GM18526 (cell line): ENCODE data around the gene ZNF416.

ENCODE experiments used
- POLR2A ChIP-seq: IDR thresholded peaks from 3 replicates; pipeline ENCODE4 v1.6.1; 2011; ENCODE audit not compliant: insufficient read length; ENCODE audit errors: extremely low read depth

ZNF416 gene

DNA sequence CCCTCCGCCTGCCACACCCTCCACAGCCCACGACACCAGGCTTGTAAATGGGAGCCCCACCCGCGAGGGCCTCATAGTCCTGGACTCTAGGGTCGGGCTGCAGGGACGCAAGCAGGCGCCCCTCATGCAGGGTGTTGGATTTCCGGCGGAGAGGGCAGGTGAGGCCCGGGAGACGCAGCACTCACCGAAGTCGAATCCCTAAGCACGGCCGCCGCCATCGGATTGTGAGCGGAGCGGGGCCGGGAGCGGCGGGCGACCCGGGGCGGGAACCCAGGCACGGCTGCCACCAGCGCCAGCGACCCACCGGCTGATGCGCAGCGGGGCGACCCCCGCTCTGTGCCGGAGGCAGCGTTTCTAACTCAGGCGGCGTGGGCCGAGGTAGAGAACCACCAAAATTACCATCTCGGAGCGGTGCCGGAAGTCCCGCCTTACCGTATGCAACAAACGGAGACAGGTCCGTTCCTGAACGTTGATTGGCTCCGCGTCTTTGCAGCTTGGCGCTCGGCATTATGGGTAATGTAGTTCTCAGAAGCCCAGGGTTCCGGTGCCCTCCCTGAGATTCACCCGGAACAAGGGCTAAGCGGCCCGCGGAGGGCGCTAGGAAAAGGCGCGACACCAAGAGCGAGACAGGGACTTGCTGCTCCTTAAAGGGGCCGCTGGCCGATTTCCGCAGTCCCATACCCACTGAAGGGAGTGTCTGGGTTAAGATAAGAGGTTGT is at the start of gene ZNF416:
Gene ZNF416 (minus strand): TSS at position 425 of the 719 bp plus-strand sequence. CDS start 207 bp downstream, at position 218.
- peak; percentile 62 for TF ChIP-seq POLR2A

GRCh38 chr19:57623091-57623490 is 44.4 kb upstream of the ZNF416 start:
- TF ChIP-seq POLR2A: no peak

DNA sequence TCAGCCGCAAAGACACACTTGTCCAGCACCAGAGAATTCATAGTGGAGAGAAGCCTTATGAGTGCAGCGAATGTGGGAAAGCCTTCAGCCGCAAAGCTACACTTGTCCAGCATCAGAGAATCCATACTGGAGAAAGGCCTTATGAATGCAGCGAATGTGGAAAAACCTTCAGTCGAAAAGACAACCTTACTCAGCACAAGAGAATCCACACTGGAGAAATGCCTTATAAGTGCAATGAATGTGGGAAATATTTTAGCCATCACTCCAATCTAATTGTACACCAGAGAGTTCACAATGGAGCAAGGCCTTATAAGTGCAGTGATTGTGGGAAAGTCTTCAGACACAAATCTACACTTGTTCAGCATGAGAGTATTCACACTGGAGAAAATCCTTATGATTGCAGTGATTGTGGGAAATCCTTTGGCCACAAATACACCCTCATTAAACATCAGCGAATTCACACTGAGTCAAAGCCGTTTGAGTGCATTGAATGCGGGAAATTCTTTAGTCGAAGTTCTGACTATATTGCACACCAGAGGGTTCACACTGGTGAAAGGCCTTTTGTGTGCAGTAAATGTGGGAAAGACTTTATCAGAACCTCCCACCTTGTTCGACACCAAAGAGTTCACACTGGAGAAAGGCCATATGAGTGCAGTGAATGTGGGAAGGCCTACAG is 42.1 kb upstream of the ZNF416 start:
- no peak for TF ChIP-seq POLR2A

- TF ChIP-seq POLR2A: no peak
Measured at GRCh38 chr19:57615346-57615745, 36.6 kb upstream of the ZNF416 start.

GRCh38 chr19:57613941-57614743 is 35.4 kb upstream of the ZNF416 start, which contains the start of gene ZNF134:
Gene ZNF134 (plus strand): TSS chr19:57614242. CDS start chr19:57619469, 5,227 bp downstream.
- TF ChIP-seq POLR2A: peak; percentile 72

- TF ChIP-seq POLR2A: no peak
Measured at GRCh38 chr19:57611113-57611512, 32.4 kb upstream of the ZNF416 start.

GRCh38 chr19:57606931-57607330 is 28.2 kb upstream of the ZNF416 start:
- TF ChIP-seq POLR2A: no peak

DNA sequence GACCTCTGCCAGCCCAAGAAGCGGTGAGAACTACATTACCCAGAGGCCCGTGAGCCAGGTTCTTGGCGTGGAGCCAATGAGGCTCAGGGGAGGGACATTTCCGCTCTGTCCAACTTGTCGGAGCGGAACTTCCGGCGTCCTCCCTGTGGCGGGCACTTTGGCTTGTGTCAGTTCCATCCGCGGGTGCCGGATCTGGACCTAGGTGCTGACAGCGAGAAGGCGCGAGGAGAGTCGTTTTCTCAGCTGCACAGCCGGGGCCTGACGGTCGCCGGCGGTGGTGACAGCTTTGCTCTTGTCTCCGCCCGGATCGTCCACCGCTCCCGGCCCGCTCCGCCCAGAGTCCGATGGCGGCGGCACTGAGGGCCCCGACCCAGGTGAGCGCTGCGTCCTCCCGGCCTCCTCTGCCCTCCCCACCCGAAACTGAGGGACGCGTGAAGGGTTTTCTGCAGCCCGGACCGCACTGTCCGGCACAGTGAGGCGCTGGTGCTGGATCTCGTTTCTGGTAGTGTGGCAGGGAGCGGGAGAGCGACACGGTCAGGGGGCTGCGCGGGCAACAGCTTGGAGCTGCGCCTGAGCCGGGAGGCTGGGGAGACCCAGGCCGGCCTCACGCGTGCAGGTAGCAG is 21.2 kb upstream of the ZNF416 start, which contains the start of gene ZNF530:
Gene ZNF530 (plus strand): TSS at position 125 of the 623 bp plus-strand sequence. CDS start 4,461 bp downstream, outside the sequence.
- peak; percentile 46 for TF ChIP-seq POLR2A

- TF ChIP-seq POLR2A: no peak
Measured at GRCh38 chr19:57599377-57599760, 20.7 kb upstream of the ZNF416 start.

GRCh38 chr19:57587529-57587928 is 8.8 kb upstream of the ZNF416 start:
- no peak for TF ChIP-seq POLR2A

DNA sequence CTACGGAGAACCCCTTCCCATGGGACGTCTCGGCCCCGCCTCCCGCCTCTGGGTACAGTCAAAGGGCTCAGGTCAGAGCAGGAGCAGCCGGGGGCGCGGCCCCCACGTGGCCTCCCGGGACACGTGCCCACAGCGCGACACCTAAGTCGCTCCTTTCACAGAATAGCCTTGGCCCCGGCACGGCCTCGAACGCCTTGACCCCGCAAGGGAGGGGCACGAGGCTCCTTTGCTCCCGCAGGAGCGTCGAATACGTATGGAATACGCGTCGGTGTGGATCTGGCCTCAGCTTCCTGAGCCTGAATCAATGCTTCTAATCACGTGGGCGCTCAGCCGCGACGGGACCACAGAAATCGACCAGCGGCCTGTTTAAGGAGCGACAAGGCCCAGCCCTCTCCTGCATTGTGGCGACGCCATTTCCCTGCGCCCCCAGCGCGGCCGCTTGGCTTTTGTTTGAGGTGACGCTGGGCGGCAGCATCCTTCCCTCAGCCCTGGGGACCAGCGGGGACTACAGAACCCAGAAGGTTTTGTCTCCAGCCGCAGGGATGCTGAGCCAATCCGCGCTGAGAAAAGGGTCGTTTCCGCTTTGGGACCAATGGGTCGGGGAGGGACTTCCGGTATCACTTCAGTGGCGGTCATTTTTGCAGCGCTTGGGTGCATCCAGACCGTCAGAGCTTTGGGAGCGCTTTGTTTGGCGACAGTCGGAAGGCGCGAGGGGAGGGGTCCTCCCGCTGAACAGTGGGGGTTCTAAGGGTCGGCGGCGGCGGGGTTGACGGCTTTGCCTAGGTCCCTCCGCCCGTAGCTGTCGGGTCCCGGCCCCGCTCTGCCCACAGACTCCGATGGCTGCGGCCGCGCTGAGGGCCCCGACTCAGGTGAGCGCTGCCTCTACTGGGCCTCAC is 5.1 kb upstream of the ZNF416 start, which contains the start of gene ZIK1:
Gene ZIK1 (plus strand): TSS at position 625 of the 896 bp plus-strand sequence. CDS start 212 bp downstream, at position 837.
- TF ChIP-seq POLR2A: peak; percentile 58

DNA sequence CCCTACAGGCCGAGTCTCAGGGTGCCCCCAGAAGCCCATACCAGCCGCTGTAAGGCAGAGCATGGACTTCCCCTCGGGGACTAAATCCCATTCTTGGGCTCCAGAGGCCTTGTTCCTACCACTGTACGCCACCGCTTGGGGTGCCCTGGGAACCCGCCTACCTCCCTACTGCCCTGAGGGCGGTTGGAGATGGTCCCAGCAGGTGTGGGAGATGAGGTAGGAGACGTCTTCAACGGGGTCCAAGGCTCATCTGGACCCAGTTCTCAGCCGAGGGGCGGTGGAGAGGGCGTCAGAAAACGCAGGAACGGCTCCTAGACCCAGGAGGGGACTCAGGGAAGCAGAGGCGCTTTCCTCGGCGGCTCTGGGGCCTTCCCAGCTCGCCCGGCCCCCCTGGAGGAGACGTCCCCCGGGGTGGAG is 4.4 kb upstream of the ZNF416 start:
- TF ChIP-seq POLR2A: no peak

DNA sequence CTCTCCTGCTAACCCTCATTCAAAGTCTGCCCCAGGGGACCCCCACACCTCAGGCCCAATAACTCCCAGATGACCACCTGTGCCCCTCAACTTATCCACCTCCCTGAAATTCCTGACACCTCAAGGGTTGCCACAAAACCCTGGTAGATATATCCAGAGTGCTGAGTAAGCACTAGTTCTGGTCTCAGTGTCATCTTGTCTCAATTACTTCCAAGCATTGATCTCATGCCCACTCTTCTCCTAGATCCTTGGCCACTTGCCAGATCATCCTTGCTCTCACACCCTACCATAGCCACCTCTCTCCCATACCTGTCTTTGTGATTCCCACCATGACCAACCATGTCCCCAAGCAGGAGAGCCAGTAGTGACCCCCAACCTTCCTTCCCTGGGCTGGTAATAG is 2.0 kb downstream of the ZNF416 start:
- TF ChIP-seq POLR2A: no peak

- TF ChIP-seq POLR2A: no peak
Measured at GRCh38 chr19:57572415-57572947, 6.2 kb downstream of the ZNF416 start.
